ENCODE measurements around the gene RUNX3. TPM values are rescaled to one million over a fixed set of nuclear protein-coding genes. Genes with fewer than 3 reads are reported as not detected.

The RUNX3 gene
- polyA plus RNA-seq, 1 of the 3 experiments (the other 2 are of a cell fraction): not detected

GRCh38 chr1:24959623-24959975 is 29.5 kb upstream of the RUNX3 start:
- DNase-seq: no peak
- Histone ChIP-seq H4K20me1 (ENCODE audit: insufficient read depth) (no peaks in the 10 kb centered on the region), H3K27me3 (ENCODE audit: insufficient read depth) (no peaks in the 10 kb centered on the region), H2AFZ (ENCODE audit: low read depth) (no peak overlapping the region), H3K9me2 (no peaks in the 10 kb centered on the region), H3K4me2 (no peak overlapping the region), H3K27ac (ENCODE audit: low read depth in 2 of 2, low read length in 1 of 2) (no peak overlapping the region), H3K4me3 (ENCODE audit: low read depth in 2 of 2, low read length in 1 of 2) (no peak overlapping the region), H3F3A (replicated peaks; ENCODE audit: insufficient read depth) (no peaks in the 10 kb centered on the region), H3K36me3 (replicated peaks in 1 of 2; ENCODE audit: control insufficient read depth in 1 of 2, insufficient read depth in 2 of 2, low read length in 1 of 2) (no peaks in the 10 kb centered on the region), H3K9ac (no peak overlapping the region), H3K4me1 (ENCODE audit: control insufficient read depth in 1 of 2, insufficient read depth in 2 of 2, low read depth in 1 of 2, low read length in 1 of 2) (no peaks in the 10 kb centered on the region), H3K9me3 (no peaks in the 10 kb centered on the region), H3K79me2 (ENCODE audit: insufficient read depth) (no peaks in the 10 kb centered on the region)
- WGBS (ENCODE audit: low lambda C conversion rate): 75% methylated on average over 5 of the region's 8 CpGs
- ChIA-PET POLR2A (no interaction called here), CTCF (interaction anchor here (1.0 to 1.2 kb wide), 3 partner anchors 10 to 27 kb away, joined by 3 read pairs; no protein-coding TSS in a partner anchor)
- no peak for TF ChIP-seq USF1 (IDR thresholded peaks at IDR 0.05; ENCODE audit: borderline replicate concordance, low read depth)
- TF ChIP-seq POLR2AphosphoS5 (IDR thresholded peaks at IDR 0.05; ENCODE audit: low read depth, low read length): no peak
- no peak for TF ChIP-seq NRF1 (IDR thresholded peaks at IDR 0.05; ENCODE audit: low read depth, low read length)
- TF ChIP-seq USF2 (IDR thresholded peaks at IDR 0.05; ENCODE audit: borderline replicate concordance, low read depth, low read length): no peak
- no peak for TF ChIP-seq EZH2phosphoT487 (IDR thresholded peaks at IDR 0.05; ENCODE audit: borderline replicate concordance, low read depth)
- no peak for TF ChIP-seq MEF2A (IDR thresholded peaks at IDR 0.05; ENCODE audit: borderline replicate concordance, low read depth)
- TF ChIP-seq FOXM1 (IDR thresholded peaks at IDR 0.05; ENCODE audit: low read depth): no peak
- TF ChIP-seq REST (IDR thresholded peaks at IDR 0.05; ENCODE audit: low read depth, low read length): no peak
- no peak for TF ChIP-seq NFIC (IDR thresholded peaks at IDR 0.05; ENCODE audit: borderline replicate concordance)
- no peak for TF ChIP-seq SIN3A (IDR thresholded peaks at IDR 0.05; ENCODE audit: borderline replicate concordance, low read depth, low read length)
- TF ChIP-seq IRF3 (IDR thresholded peaks at IDR 0.05; ENCODE audit: low read depth, low read length): no peak
